HEK293 (cell line): ENCODE data around the gene EIPR1.

ENCODE experiments used
- CTCF ChIA-PET: fragments of 350-600 bp; formaldehyde crosslinking; extraction: SDS; loops from one replicate; lab custom pipeline; 2021; ENCODE audit warnings: antibody characterized with exemption; lab: Yijun Ruan, JAX
- POLR2A ChIA-PET: fragments of 300-600 bp; formaldehyde crosslinking; extraction: SDS; loops from one replicate; lab custom pipeline; 2020; ENCODE audit warnings: antibody characterized with exemption, inconsistent platforms; lab: Yijun Ruan, JAX
- H3K27ac ChIP-seq: fragments of 200-500 bp; sonication (Bioruptor generic); 2 replicates; pipeline ENCODE4 v1.5.1; 2014; ENCODE audit warnings: low read depth, low read length, control low read depth, inconsistent platforms; ENCODE audit errors: extremely low read depth
- H3K36me3 ChIP-seq, 2 experiments: fragments of 200-500 bp in 1 of 2; sonication (Bioruptor generic) in 1 of 2; 1 replicate in 1 of 2; 2 replicates in 1 of 2; pipeline ENCODE4 v1.5.1; 2014 to 2017; ENCODE audit warnings: inconsistent platforms in 2 of 2, low read length in 2 of 2; ENCODE audit not compliant: control insufficient read depth in 2 of 2, insufficient read depth in 1 of 2
- H3K4me1 ChIP-seq: fragments of 200-500 bp; sonication (Bioruptor generic); 2 replicates; pipeline ENCODE4 v1.5.1; 2014; ENCODE audit warnings: mild to moderate bottlenecking, low read length, inconsistent platforms; ENCODE audit not compliant: control insufficient read depth, insufficient read depth
- H3K4me3 ChIP-seq: 2 replicates; pipeline ENCODE4 v1.5.1; 2011; ENCODE audit warnings: low read depth, mild to moderate bottlenecking, control low read depth, low read length, moderate library complexity
- H3K9me3 ChIP-seq: fragments of 200-500 bp; sonication (Bioruptor generic); 2 replicates; pipeline ENCODE4 v1.5.1; 2014; ENCODE audit warnings: low read depth, low read length, inconsistent platforms; ENCODE audit not compliant: control insufficient read depth, insufficient read depth
- AEBP2 ChIP-seq: fragments of 450-650 bp; formaldehyde crosslinking; IDR thresholded peaks from 2 replicates; pipeline ENCODE4 v1.5.1; 2016; ENCODE audit warnings: missing biosample characterization, missing genetic modification characterization, borderline replicate concordance
- HOXA7 ChIP-seq: sonication (generic); formaldehyde crosslinking; IDR thresholded peaks from 2 replicates; pipeline ENCODE4 v1.8.1; 2022; ENCODE audit warnings: missing genetic modification reagents, borderline replicate concordance
- IKZF3 ChIP-seq: fragments of 450-650 bp; IDR thresholded peaks from 2 replicates; pipeline ENCODE4 v1.5.0; 2018; ENCODE audit warnings: missing biosample characterization, mild to moderate bottlenecking, missing genetic modification characterization, moderate library complexity
- RBAK ChIP-seq: fragments of 450-650 bp; formaldehyde crosslinking; IDR thresholded peaks from 2 replicates; pipeline ENCODE4 v1.5.1; 2016; ENCODE audit warnings: missing biosample characterization, missing genetic modification characterization
- SP2 ChIP-seq: fragments of 450-650 bp; formaldehyde crosslinking; IDR thresholded peaks from 2 replicates; pipeline ENCODE4 v1.5.1; 2016; ENCODE audit warnings: missing biosample characterization, missing genetic modification characterization
- ZBTB20 ChIP-seq: fragments of 450-650 bp; formaldehyde crosslinking; IDR thresholded peaks from 2 replicates; pipeline ENCODE4 v1.5.1; 2016; ENCODE audit warnings: missing biosample characterization, missing genetic modification characterization
- ZBTB48 ChIP-seq: fragments of 450-650 bp; formaldehyde crosslinking; IDR thresholded peaks from 2 replicates; pipeline ENCODE4 v1.5.1; 2016; ENCODE audit warnings: missing biosample characterization, missing genetic modification characterization
- ZBTB49 ChIP-seq: fragments of 450-650 bp; formaldehyde crosslinking; IDR thresholded peaks from 2 replicates; pipeline ENCODE4 v1.5.1; 2016; ENCODE audit warnings: missing biosample characterization, missing genetic modification characterization, low read depth
- ZBTB6 ChIP-seq: fragments of 450-650 bp; formaldehyde crosslinking; IDR thresholded peaks from 2 replicates; pipeline ENCODE4 v1.5.1; 2017; ENCODE audit warnings: missing biosample characterization, missing genetic modification characterization
- ZBTB7A ChIP-seq: fragments of 450-650 bp; formaldehyde crosslinking; IDR thresholded peaks from 2 replicates; pipeline ENCODE4 v1.5.1; 2016; ENCODE audit warnings: low read depth, missing biosample characterization, missing genetic modification characterization
- ZNF214 ChIP-seq: fragments of 450-650 bp; formaldehyde crosslinking; IDR thresholded peaks from 2 replicates; pipeline ENCODE4 v1.5.1; 2017; ENCODE audit warnings: missing biosample characterization, mild to moderate bottlenecking, missing genetic modification characterization, borderline replicate concordance
- ZNF221 ChIP-seq: fragments of 450-650 bp; formaldehyde crosslinking; IDR thresholded peaks from 2 replicates; pipeline ENCODE4 v1.5.1; 2017; ENCODE audit warnings: missing biosample characterization, missing genetic modification characterization, borderline replicate concordance
- ZNF248 ChIP-seq: fragments of 450-650 bp; formaldehyde crosslinking; IDR thresholded peaks from 2 replicates; pipeline ENCODE4 v1.5.1; 2017; ENCODE audit warnings: missing biosample characterization, missing genetic modification characterization
- ZNF274 ChIP-seq, 2 experiments: fragments of 200-500 bp in 1 of 2; fragments of 450-650 bp in 1 of 2; sonication (Bioruptor generic) in 1 of 2; formaldehyde crosslinking in 1 of 2; IDR thresholded peaks; 2 replicates each; pipeline versions ENCODE4 v1.5.1 to v1.6.1; 2014 to 2016; ENCODE audit warnings: borderline replicate concordance in 1 of 2, inconsistent platforms in 1 of 2, low read length in 1 of 2, missing biosample characterization in 1 of 2, missing genetic modification characterization in 1 of 2
- ZNF350 ChIP-seq: fragments of 450-650 bp; formaldehyde crosslinking; IDR thresholded peaks from 2 replicates; pipeline ENCODE4 v1.5.0; 2017; ENCODE audit warnings: missing biosample characterization, mild to moderate bottlenecking, missing genetic modification characterization
- ZNF529 ChIP-seq: fragments of 450-650 bp; formaldehyde crosslinking; IDR thresholded peaks from 2 replicates; pipeline ENCODE4 v1.5.1; 2017; ENCODE audit warnings: missing genetic modification characterization, missing biosample characterization; ENCODE audit not compliant: insufficient replicate concordance
- TF ChIP-seq, protein P1 (sequence below): fragments of 450-650 bp; formaldehyde crosslinking; IDR thresholded peaks from 2 replicates; pipeline ENCODE4 v1.5.1; 2016; ENCODE audit warnings: missing biosample characterization, missing genetic modification characterization, borderline replicate concordance
- TF ChIP-seq, protein P2 (sequence below): fragments of 450-650 bp; IDR thresholded peaks from 2 replicates; pipeline ENCODE4 v1.5.1; 2018; ENCODE audit warnings: missing biosample characterization, mild to moderate bottlenecking, missing genetic modification characterization
- TF ChIP-seq, protein P3 (sequence below): fragments of 450-650 bp; formaldehyde crosslinking; IDR thresholded peaks from 2 replicates; pipeline ENCODE4 v1.5.1; 2016; ENCODE audit warnings: missing biosample characterization, missing genetic modification characterization

Gene EIPR1

GRCh38 chr2:3270095-3270478 lies 107.5 kb downstream of the EIPR1 start:
- H3K4me3 ChIP-seq: no peak overlapping the region
- TF ChIP-seq ZNF248: no peak
- no peak for TF ChIP-seq ZBTB20
- TF ChIP-seq AEBP2 (tag by site-specific recombination): no peak
- TF ChIP-seq ZNF350 (tag by site-specific recombination): no peak
- TF ChIP-seq, protein P1, sequence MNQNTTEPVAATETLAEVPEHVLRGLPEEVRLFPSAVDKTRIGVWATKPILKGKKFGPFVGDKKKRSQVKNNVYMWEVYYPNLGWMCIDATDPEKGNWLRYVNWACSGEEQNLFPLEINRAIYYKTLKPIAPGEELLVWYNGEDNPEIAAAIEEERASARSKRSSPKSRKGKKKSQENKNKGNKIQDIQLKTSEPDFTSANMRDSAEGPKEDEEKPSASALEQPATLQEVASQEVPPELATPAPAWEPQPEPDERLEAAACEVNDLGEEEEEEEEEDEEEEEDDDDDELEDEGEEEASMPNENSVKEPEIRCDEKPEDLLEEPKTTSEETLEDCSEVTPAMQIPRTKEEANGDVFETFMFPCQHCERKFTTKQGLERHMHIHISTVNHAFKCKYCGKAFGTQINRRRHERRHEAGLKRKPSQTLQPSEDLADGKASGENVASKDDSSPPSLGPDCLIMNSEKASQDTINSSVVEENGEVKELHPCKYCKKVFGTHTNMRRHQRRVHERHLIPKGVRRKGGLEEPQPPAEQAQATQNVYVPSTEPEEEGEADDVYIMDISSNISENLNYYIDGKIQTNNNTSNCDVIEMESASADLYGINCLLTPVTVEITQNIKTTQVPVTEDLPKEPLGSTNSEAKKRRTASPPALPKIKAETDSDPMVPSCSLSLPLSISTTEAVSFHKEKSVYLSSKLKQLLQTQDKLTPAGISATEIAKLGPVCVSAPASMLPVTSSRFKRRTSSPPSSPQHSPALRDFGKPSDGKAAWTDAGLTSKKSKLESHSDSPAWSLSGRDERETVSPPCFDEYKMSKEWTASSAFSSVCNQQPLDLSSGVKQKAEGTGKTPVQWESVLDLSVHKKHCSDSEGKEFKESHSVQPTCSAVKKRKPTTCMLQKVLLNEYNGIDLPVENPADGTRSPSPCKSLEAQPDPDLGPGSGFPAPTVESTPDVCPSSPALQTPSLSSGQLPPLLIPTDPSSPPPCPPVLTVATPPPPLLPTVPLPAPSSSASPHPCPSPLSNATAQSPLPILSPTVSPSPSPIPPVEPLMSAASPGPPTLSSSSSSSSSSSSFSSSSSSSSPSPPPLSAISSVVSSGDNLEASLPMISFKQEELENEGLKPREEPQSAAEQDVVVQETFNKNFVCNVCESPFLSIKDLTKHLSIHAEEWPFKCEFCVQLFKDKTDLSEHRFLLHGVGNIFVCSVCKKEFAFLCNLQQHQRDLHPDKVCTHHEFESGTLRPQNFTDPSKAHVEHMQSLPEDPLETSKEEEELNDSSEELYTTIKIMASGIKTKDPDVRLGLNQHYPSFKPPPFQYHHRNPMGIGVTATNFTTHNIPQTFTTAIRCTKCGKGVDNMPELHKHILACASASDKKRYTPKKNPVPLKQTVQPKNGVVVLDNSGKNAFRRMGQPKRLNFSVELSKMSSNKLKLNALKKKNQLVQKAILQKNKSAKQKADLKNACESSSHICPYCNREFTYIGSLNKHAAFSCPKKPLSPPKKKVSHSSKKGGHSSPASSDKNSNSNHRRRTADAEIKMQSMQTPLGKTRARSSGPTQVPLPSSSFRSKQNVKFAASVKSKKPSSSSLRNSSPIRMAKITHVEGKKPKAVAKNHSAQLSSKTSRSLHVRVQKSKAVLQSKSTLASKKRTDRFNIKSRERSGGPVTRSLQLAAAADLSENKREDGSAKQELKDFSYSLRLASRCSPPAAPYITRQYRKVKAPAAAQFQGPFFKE: no peak
- TF ChIP-seq ZBTB7A (tag by site-specific recombination): no peak
- no peak for TF ChIP-seq HOXA7
- no peak for TF ChIP-seq ZNF214 (tag by site-specific recombination)
- TF ChIP-seq, protein P2, sequence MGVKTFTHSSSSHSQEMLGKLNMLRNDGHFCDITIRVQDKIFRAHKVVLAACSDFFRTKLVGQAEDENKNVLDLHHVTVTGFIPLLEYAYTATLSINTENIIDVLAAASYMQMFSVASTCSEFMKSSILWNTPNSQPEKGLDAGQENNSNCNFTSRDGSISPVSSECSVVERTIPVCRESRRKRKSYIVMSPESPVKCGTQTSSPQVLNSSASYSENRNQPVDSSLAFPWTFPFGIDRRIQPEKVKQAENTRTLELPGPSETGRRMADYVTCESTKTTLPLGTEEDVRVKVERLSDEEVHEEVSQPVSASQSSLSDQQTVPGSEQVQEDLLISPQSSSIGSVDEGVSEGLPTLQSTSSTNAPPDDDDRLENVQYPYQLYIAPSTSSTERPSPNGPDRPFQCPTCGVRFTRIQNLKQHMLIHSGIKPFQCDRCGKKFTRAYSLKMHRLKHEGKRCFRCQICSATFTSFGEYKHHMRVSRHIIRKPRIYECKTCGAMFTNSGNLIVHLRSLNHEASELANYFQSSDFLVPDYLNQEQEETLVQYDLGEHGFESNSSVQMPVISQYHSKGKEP: no peak
- TF ChIP-seq RBAK (tag by site-specific recombination): no peak
- no peak for TF ChIP-seq ZNF274 (IDR thresholded peaks at IDR 0.05; ENCODE audit: low read length)
- TF ChIP-seq ZNF274 (tag by site-specific recombination; IDR thresholded peaks at IDR 0.05; ENCODE audit: borderline replicate concordance): no peak
- H3K27ac ChIP-seq: no peak overlapping the region
- H3K4me1 ChIP-seq: no peaks in the 10 kb centered on the region
- POLR2A ChIA-PET: no interaction called here
- H3K9me3 ChIP-seq: no peaks in the 10 kb centered on the region
- CTCF ChIA-PET: no interaction called here
- H3K36me3 ChIP-seq: no peaks in the 10 kb centered on the region

- POLR2A ChIA-PET: no interaction called here
- Histone ChIP-seq H3K4me1 (no peaks in the 10 kb centered on the region), H3K36me3 (no peaks in the 10 kb centered on the region), H3K9me3 (no peaks in the 10 kb centered on the region), H3K4me3 (no peak overlapping the region), H3K27ac (no peak overlapping the region)
- CTCF ChIA-PET: no interaction called here
- TF ChIP-seq IKZF3 (tag by site-specific recombination) (no peak), ZBTB6 (tag by site-specific recombination) (peak; percentile 81; the same call in 1 of the 2 replicates), ZNF221 (no peak), ZBTB48 (tag by site-specific recombination) (no peak), ZBTB49 (no peak), ZNF529 (no peak), SP2 (tag by site-specific recombination) (no peak)
- TF ChIP-seq, protein P3, sequence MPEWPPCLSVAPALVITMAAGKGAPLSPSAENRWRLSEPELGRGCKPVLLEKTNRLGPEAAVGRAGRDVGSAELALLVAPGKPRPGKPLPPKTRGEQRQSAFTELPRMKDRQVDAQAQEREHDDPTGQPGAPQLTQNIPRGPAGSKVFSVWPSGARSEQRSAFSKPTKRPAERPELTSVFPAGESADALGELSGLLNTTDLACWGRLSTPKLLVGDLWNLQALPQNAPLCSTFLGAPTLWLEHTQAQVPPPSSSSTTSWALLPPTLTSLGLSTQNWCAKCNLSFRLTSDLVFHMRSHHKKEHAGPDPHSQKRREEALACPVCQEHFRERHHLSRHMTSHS (tag by site-specific recombination): 0 out of 2 replicates have a peak, but pooled peaks have one; percentile 56
Observed at GRCh38 chr2:3269425-3270094, 108.1 kb downstream of the EIPR1 start.
